Vagina (tissue), 2 donors: Measurements from ENCODE around the gene SRSF2. TPM values are rescaled to one million over a fixed set of nuclear protein-coding genes. Genes with fewer than 3 reads are reported as not detected.

Experiments used
- DNase-seq, 2 donors: peaks; one replicate each; pipeline ENCODE4 v3.0.0-alpha.2; 2017; ENCODE audit errors: extremely low spot score in 2 of 2
- H3K27ac ChIP-seq: fragments of 200-600 bp; sonication (generic); one replicate; pipeline ENCODE4 v1.5.1; 2019
- H3K27me3 ChIP-seq: fragments of 200-600 bp; sonication (generic); one replicate; pipeline ENCODE4 v1.5.1; 2019
- H3K36me3 ChIP-seq, 2 donors: fragments of 200-600 bp; sonication (generic); one replicate each; pipeline ENCODE4 v1.5.1; 2017 to 2019
- H3K4me1 ChIP-seq: fragments of 200-600 bp; sonication (generic); one replicate; pipeline ENCODE4 v1.5.1; 2019
- H3K4me3 ChIP-seq, 2 donors: fragments of 200-600 bp; sonication (generic); 1 replicate in 1 of 2; 2 replicates in 1 of 2; pipeline ENCODE4 v1.5.1; 2016 to 2019
- H3K9me3 ChIP-seq: fragments of 200-600 bp; sonication (generic); one replicate; pipeline ENCODE4 v1.5.1; 2019
- POLR2A ChIP-seq, 2 donors: fragments of 450-650 bp; IDR thresholded peaks; one replicate each; pipeline ENCODE4 v1.6.1; 2017; ENCODE audit warnings: antibody characterized with exemption in 2 of 2, mild to moderate bottlenecking in 2 of 2, moderate library complexity in 2 of 2
- POLR2AphosphoS5 ChIP-seq, 2 donors: sonication (generic); formaldehyde crosslinking; IDR thresholded peaks; one replicate each; pipeline ENCODE4 v1.9.0; 2017; ENCODE audit warnings: antibody characterized with exemption in 2 of 2, mild to moderate bottlenecking in 2 of 2, low read depth in 1 of 2; ENCODE audit not compliant: insufficient read depth in 1 of 2
- intact Hi-C: fragments of 100-400 bp; cut with DNase I; formaldehyde crosslinking; loops from one replicate; pipeline ENCODE4 v1.15.1; 2023
- total RNA-seq: library from RNA; depleted of rRNA; stranded (reverse); fragments of >200 nt; gene quantifications from one replicate; pipeline ENCODE4 v1.2.3, GENCODE V29; 2016
- TF ChIP-seq, protein P1 (sequence below), 3 experiments: fragments of 450-650 bp in 2 of 3; fragments of 200-600 bp in 1 of 3; sonication (generic) in 1 of 3; IDR thresholded peaks; one replicate each; pipeline ENCODE4 v1.5.1; 2017 to 2019; ENCODE audit warnings: antibody characterized with exemption in 3 of 3, mild to moderate bottlenecking in 2 of 3, moderate library complexity in 2 of 3

Gene SRSF2
- total RNA-seq, 1 donor from 2014 or later = 413 TPM

DNA sequence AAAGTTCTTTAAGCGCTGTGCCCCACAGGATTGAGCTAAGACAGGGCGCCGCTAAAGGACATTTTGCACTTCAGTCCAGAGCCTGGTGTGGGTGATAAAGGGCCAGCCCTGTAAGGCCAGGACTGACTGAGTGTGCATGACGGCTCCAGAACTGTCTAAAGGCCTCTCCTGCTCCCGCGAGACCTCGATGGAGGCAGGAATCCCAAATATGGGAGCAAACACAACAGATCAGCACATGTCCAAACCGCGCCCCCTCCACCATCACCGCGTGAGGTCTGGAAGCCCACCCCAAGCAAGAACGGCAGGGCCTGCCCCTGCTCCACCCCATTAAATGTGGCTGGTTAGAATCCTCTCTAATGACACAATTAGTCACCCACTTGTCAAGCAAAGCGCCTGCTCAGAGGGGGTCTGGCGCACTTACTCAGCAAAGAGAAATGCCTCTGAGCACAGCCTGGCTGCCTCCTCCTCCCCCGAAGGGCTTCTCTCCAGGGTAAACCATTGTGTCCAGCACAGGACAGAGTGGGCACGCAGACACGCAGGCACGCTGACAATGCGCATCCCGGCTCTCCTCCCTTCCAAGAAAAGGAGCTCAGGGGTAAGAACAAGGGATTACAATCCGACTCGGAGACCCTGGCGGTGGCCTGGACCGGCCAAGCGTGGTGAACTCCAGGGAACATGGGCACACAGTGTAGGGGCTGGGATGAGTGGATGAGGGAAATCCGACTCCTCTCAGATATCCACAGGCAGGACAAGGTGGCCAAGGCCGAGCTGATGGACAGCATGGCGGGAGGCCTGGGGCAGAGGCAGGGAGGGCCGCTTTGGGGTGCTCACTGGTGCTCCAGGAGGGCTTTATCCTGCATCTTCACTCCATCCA, 27.8 kb downstream of the SRSF2 start:
- H3K36me3 ChIP-seq = no peaks in the 10 kb centered on the region
- peak overlapping the region; percentile 96 for H3K27ac ChIP-seq
- peaks cover 42% of the 10 kb centered on the region for H3K4me1 ChIP-seq
- TF ChIP-seq, protein P1, sequence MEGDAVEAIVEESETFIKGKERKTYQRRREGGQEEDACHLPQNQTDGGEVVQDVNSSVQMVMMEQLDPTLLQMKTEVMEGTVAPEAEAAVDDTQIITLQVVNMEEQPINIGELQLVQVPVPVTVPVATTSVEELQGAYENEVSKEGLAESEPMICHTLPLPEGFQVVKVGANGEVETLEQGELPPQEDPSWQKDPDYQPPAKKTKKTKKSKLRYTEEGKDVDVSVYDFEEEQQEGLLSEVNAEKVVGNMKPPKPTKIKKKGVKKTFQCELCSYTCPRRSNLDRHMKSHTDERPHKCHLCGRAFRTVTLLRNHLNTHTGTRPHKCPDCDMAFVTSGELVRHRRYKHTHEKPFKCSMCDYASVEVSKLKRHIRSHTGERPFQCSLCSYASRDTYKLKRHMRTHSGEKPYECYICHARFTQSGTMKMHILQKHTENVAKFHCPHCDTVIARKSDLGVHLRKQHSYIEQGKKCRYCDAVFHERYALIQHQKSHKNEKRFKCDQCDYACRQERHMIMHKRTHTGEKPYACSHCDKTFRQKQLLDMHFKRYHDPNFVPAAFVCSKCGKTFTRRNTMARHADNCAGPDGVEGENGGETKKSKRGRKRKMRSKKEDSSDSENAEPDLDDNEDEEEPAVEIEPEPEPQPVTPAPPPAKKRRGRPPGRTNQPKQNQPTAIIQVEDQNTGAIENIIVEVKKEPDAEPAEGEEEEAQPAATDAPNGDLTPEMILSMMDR (IDR thresholded peaks at IDR 0.05) = no peak
- TF ChIP-seq POLR2AphosphoS5 (IDR thresholded peaks at IDR 0.05; ENCODE audit: insufficient read depth in 1 of 2, low read depth in 1 of 2) (peak; percentile 71 to 85), POLR2A (IDR thresholded peaks at IDR 0.05) (peak in 1 of 2 donors; percentile 21)
- no peaks in the 10 kb centered on the region for H3K27me3 ChIP-seq
- DNase-seq = no peak
- no peaks in the 10 kb centered on the region for H3K9me3 ChIP-seq
- peak overlapping the region; percentile 62 to 75 for H3K4me3 ChIP-seq
- intact Hi-C loops = no loop called here

DNA sequence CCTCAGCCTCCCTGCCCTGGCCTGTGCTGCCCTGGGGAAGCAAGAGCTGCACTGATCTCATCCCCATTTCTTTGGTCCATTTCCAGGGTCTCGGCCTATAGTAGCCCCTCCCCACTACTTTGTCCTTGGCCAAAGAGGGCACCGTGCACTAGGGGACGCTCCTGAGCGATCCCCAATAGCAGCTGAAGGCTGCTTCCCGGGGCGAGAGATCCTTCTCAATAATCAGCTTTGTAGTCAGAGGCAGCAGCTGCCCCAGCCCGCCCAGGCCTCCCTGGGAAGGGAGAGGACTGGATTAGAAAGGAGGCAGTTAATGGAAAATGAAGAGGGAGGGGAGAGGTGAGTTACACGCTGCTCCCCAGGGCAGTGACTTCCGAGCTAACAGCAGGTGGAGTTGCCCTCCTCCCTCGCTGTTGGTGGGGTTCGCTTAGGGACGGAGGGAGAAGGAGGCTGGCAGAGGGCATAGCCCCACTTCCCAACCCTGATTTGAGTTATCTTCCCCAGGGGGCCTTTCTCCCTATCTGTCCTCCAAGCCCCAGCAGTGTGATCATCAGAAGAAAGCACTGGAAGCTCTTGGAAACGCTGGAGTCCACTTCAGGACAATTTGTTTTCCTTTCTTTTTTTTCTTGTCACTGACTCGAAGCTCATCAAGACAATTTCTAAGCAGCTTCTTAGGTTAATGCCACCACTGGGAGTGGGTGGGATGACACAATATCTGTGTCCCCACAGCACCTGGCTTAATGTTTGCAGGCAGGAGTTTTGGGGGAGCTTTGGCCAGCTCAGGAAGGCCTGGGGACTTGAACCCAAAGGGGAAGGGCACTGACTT, 28.9 kb downstream of the SRSF2 start:
- Histone ChIP-seq H3K4me3 (peak overlapping the region in 1 of 2 donors; percentile 62), H3K27me3 (no peaks in the 10 kb centered on the region), H3K4me1 (peaks cover 46% of the 10 kb centered on the region), H3K27ac (peak overlapping the region; percentile 96), H3K36me3 (no peaks in the 10 kb centered on the region), H3K9me3 (no peaks in the 10 kb centered on the region)
- intact Hi-C loops = no loop called here
- DNase-seq = no peak
- TF ChIP-seq POLR2AphosphoS5 (IDR thresholded peaks at IDR 0.05; ENCODE audit: insufficient read depth in 1 of 2, low read depth in 1 of 2) (no peak), POLR2A (IDR thresholded peaks at IDR 0.05) (no peak)
- TF ChIP-seq, protein P1 (IDR thresholded peaks at IDR 0.05) = no peak

DNA sequence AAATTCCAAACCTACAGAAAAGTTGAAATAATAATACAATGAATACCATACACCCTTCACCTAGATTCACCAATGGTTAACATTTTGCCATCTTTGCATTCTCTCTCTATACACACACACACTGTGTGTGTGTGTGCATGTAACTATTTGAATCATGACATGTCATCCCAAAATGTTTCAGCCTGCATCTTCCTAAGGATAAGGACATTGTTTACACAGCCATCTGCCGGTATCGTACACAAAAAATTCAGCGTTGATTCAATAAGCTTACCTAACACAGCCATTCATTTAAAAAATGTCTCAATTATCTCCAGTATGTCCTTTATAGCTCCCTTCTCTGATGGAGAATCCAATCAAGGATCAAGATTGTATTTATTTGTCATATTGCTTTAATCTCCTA, 30.3 kb downstream of the SRSF2 start:
- no peaks in the 10 kb centered on the region for H3K9me3 ChIP-seq
- no peak overlapping the region for H3K4me3 ChIP-seq
- H3K4me1 ChIP-seq = peaks cover 57% of the 10 kb centered on the region
- TF ChIP-seq POLR2AphosphoS5 (IDR thresholded peaks at IDR 0.05; ENCODE audit: insufficient read depth in 1 of 2, low read depth in 1 of 2) (no peak), POLR2A (IDR thresholded peaks at IDR 0.05) (no peak)
- TF ChIP-seq, protein P1 (IDR thresholded peaks at IDR 0.05) = no peak
- intact Hi-C loops = no loop called here
- H3K27ac ChIP-seq = no peak overlapping the region
- no peaks in the 10 kb centered on the region for H3K36me3 ChIP-seq
- no peaks in the 10 kb centered on the region for H3K27me3 ChIP-seq
- DNase-seq = no peak

DNA sequence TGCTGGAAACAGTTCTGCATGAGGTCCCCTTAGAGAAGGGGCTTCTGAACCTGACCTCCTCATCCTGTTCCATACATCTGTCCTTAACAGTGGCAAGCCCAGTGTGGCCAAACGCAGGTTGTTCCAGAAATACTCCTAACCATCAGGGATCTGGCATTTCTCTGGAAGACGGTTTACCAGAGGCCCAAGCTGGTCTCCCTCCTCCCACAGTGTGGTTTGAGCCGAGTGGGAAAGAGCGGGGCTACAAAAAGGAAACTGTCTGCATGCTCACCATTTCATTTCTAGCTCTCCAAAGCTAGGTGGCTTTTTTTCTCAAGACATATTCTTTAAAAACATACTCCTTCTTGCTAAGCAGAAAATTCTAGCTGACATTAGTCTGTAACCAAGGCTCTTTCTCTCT, 32.3 kb downstream of the SRSF2 start:
- intact Hi-C loops = no loop called here
- Histone ChIP-seq H3K27me3 (no peaks in the 10 kb centered on the region), H3K9me3 (no peaks in the 10 kb centered on the region), H3K4me1 (peaks cover 65% of the 10 kb centered on the region), H3K27ac (no peak overlapping the region), H3K36me3 (no peaks in the 10 kb centered on the region), H3K4me3 (no peak overlapping the region)
- TF ChIP-seq POLR2A (IDR thresholded peaks at IDR 0.05) (no peak), POLR2AphosphoS5 (IDR thresholded peaks at IDR 0.05; ENCODE audit: insufficient read depth in 1 of 2, low read depth in 1 of 2) (no peak)
- TF ChIP-seq, protein P1 (IDR thresholded peaks at IDR 0.05) = no peak
- no peak for DNase-seq
